Islet precursor cell (in vitro differentiated cells): ENCODE data around the gene DYNLT4.
"Not testable (repeated sequence)": the region's sequence is repeated elsewhere in the genome, so short reads cannot be mapped to it uniquely, and the experiment has no call there.

Source experiments
- DNase-seq: peaks from one replicate; pipeline ENCODE4 v3.0.0-alpha.2; 2018

DYNLT4 gene

DNA sequence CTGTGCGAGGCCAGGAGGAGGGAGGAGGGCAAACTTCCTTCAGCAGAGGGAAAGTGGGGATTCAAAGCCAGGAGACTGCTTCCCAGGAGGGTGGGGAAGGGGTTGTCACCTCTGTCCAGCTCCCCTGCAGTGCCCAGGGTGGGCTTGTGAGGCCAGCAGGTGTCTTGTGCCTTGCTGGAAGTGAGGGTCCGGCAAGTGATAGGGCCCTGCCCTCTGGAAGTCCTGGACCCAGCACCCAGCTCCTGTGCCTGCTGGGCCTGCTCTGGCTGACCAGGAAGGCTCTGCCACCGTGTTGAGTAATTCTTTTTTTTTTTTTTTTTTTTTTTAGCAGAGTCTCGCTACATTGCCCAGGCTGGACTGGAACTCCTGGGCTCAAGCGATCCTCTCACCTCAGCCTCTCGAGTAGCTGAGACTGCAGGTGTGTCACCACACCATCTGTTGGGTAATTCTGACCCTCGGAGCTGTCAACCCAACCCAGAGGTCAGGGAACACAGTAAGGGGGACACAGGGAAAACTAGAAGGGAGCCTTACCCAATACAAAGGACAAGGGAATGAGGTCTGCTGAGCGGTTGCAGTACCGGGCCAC is 20.2 kb downstream of the DYNLT4 start:
- peak; percentile 46 for DNase-seq

DNA sequence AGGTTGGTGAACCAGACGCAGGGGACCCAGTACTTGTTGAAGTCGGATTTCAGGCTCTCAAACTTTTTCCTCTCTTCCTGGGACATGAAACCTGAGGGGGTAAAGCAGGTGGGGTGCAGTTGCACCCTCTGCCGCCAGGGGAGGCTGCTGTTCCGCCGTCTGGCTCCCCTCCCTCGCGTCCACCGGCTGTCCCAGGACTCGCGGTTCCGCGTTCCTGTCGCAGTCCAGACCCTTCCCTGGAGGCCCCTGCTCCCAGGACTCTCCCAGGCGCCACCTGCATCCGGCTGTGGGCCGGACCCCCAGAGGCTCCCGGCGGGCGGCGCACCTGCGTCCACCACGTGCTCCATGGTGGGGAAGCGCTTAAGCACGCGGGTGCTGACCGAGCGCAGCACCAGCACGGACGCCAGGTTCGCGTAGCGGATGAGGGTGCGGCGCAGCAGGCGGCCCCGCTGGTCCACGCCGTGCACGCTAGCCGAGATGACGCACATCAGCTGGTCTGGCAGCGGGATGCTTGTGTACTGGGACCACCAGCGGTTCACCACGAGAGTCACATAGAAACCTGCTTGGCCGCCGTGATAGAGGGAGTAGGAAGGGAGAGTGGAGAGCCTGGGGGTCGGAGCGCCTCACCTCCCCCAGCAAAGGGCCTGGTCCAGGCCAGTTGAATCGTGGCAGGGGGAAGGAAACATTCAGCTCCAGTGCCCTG is 20.9 kb downstream of the DYNLT4 start:
- peak; percentile 95 for DNase-seq

DNA sequence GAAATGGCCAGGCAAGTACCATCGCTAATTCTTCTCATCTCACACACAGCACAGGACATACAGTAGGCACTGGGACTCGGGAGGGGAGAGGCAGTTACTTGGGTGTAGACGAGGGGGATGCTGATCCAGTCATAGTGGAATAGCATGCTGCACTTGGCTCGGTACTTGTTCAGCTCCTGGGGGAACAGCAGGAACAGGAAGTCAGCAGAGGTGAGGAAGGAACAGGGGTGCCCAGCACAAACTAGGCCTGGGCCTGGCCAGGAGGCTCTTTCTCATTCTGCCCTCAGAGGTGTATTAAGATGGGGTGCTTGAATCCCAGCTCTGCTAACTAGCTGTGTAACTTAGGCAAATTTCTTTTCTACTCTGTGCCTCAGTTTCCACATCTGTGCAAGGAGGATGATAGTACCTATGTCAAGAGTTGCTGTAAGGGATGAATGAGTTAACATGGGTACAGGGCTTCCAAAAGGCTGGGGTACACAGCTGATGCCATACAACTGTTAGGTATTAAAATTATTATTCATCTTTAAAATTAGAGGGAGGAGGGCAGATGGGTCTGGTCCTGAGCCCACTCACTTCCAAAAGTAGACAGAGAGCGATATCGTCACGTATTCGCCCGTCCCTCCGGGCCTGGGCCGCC is 21.5 kb downstream of the DYNLT4 start:
- no peak for DNase-seq

DNA sequence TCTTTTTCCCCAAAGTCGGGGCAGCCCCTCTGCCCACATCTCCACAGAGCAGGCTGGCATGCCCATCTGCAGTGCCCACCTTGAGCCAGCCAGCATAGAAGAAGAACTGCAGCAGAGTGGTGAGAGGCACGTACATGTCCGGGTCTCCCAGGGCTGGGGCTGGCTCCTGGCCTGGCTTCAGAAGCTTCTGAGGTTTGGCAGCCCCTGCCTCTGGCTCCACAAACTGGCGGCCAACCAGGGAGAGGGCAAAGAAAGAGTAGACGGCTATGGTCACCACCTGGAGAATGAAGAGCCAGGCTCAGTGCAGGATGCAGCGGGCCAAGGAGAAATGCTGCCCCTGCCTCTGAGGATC is 22.1 kb downstream of the DYNLT4 start:
- no peak for DNase-seq

DNA sequence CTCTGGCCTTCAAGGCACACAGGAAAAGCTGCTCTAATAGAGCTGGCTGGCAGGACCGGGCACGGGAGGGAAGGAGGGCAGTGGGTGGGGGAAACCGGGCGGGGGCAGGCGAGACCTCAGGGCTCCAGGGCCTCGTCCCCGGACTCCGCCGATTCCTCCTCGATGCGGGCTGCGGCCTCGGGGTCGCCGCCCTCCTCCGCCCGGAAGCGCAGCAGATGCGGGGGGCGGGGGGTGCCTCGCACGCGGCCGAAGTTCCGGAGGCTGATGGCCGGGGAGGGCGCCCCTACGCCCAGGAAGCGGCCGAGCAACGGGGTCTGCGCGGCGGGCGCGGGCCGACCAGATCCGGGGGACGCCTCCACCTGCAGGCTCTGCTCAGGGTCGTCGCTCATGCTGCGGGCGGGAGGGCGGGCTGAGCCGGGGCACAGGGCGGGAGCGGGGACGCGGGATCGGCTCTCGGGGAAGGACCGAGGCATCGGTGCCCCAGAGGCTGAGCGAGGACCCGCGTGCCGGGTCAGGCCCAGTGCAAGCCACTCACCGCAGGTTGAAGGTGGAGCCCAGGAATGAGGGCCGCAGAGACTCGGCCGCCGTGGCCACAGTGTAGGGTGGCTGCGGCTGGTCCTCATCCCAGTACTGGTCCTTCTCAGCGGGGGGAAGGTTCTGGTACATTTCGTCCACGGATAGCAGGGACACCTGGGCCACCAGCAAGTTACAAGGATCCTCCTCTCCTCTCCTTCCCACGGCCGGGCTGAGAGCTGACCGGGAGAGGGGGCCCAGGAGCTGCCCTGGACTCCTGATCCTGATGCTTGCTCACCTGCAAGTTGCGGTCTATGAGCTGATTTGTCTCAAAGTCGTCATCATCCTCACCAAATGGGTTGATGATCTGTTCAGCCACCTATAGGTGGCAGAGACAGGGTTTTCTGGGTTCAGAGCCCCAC is 22.8 kb downstream of the DYNLT4 start:
- peak; percentile 74 for DNase-seq

DNA sequence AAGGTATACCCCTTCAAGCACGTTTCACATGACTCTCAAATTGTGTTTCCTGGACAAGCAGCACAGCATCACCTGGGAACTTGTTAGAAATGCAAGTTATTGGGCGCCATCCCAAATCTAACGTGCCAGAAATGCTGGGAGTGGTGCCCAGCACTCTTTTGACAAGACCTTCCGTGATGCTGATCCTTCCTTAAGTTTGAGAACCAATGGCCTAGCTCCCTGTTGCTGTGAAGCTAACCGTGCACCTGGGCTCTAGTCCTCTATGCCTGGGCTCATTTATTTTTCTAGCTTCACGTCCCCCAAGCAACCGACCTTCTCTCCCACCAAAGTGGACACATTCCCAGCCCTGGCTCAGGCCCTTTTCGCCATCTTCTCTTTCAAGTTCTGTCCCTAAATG is 23.5 kb downstream of the DYNLT4 start:
- DNase-seq, result no peak

DNA sequence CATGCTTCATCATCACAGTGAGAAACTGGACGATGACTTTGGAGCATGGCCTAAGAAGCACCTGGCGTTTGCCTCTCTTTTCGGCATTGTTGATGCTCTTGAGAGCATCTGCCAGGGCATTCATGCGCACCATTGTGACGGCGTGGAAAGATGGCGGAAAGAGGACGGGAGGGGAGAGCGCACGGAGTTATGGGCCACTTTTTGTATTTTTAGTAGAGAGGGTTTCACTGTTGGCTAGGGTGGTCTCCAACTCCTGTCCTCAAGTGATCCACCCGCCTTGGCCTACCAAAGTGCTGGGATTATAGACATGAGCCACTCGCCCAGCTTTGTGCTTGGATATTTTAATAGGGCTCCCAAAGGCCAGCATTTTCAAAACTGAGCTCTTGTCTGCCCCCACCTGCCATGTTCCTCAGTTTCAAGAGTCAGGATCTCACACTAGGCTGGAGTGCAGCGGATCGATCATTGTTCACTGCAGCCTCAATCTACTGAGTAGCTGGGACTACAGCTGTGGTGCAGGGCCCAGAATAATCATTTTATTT is 26.5 kb downstream of the DYNLT4 start:
- no peak for DNase-seq

DNA sequence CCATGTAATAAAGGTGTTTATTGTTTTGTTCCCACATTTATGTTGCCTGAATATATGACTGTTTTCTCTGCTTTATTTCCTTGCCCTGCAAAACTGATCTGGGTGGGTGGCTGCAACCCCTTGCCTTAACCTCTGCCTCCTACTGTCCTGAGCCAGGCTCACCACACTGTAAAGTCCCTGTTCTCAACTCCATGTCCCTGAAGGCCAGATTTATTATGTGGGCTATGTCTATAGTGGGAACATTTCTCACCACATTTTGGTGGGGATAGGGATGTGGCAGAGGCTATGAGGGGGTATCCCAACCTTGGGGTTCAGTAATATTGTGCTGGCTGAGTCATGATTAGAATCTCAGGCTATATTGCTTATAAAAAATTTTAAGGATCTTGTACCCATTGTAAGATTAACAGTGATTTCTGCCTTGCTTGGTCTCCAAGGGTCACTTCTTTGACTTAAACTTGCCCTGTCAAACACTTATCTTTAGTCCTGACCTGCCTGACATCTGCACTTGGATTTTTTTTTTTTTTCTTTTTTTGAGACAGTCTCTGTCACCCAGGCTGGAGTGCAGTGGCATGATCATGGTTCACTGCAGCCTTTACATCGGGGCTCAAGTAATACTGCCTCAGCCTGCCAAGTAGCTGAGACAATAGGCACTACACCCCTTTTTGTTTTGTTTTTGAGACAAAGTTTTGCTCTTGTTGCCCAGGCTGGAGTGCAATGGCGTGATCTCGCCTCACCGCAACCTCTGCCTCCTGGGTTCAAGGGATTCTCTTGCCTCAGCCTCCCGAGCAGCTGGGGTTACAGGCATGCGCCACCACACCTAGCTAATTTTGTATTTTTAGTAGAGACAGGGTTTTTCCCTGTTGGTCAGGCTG is 28.2 kb downstream of the DYNLT4 start:
- no peak for DNase-seq

DNA sequence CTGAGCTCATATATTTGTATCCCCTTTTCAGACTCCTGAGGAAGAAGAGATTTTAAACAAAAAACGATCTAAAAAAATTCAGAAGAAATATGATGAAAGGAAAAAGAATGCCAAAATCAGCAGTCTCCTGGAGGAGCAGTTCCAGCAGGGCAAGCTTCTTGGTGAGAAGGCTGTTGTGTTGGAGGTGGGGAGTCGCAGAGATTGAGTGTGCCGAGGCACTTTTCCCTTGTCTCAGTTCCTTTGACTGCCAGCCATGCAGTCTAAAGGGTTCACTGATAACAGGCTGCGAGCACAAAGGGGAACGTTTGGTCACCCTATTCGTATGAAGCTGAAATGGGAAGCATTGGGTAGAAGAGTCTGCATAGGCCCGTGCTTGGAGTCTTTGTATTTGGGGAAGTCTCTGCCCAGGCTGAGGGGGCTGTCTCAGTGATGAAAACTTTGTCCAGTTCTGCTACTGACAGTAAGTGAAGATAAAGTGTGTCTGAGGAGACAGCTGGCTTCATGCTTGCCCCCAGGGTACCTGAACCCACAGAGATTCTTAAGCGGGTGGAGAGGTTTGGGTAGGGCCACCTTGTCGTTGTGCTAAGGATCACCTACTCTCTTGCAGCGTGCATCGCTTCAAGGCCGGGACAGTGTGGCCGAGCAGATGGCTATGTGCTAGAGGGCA is 29.0 kb downstream of the DYNLT4 start:
- no peak for DNase-seq

DNA sequence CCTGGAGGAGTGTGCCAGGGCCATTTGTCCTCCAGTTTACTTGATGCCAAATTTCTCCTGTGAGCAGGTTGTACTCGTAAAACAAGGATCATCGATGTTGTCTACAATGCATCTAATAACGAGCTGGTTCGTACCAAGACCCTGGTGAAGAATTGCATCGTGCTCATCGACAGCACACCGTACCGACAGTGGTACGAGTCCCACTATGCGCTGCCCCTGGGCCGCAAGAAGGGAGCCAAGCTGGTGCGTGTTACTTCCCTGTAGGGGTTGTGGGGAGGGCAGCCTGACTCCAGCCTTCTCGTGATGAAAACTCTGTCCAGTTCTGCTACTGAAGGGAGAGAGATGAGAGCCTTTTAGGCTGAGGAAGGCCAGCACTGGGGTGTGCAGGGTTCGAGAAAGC is 29.6 kb downstream of the DYNLT4 start:
- DNase-seq, result no peak

DNA sequence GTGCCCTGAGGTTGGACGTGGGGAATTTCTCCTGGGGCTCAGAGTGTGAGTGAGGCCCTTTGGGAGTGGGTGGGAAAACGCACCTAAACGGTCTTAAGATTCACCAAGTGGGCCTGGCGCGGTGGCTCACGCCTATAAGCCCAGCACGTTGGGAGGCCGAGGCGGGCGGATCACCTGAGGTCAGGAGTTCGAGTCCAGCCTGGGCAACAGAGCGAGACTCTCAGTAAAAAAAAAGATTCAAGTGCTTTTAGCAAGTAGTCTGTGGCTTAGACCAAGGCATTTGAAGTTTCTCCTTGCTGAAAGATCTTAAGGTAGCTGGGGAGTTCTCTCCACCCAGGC is 30.5 kb downstream of the DYNLT4 start:
- DNase-seq, result no peak

DNA sequence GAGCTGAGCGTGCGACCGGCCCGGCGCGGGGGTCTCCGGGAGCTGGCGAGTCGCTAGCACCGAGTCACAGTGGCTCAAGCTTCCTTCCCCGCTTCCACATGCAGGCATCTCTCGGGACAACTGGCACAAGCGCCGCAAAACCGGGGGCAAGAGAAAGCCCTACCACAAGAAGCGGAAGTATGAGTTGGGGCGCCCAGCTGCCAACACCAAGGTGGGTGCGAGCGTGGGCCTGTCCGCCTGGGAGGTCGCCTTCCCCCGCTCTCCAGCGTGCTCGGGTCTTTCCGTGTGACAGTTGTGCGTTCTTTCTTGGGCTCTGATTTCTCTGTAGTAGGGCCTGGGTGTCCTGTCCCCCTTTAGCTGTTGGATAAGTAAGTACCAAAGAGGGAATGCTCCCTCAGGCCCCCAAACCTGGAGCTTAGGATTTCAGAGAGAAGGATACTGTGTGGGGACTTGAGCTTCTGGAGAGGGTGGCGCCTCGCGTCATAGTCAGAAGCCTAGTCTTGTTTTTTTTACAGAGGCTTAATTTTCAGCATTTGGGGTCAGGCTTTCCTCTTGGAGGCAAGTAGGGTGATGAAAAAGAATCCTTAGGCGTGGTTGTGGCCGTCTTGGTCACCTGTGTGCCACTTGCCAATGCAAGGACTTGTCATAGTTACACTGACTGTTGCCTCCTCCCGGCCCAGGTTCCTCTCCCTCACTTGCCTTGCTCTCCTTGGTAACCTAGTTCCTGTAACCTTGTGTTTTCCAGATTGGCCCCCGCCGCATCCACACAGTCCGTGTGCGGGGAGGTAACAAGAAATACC is 31.0 kb downstream of the DYNLT4 start:
- DNase-seq, result no peak

DNA sequence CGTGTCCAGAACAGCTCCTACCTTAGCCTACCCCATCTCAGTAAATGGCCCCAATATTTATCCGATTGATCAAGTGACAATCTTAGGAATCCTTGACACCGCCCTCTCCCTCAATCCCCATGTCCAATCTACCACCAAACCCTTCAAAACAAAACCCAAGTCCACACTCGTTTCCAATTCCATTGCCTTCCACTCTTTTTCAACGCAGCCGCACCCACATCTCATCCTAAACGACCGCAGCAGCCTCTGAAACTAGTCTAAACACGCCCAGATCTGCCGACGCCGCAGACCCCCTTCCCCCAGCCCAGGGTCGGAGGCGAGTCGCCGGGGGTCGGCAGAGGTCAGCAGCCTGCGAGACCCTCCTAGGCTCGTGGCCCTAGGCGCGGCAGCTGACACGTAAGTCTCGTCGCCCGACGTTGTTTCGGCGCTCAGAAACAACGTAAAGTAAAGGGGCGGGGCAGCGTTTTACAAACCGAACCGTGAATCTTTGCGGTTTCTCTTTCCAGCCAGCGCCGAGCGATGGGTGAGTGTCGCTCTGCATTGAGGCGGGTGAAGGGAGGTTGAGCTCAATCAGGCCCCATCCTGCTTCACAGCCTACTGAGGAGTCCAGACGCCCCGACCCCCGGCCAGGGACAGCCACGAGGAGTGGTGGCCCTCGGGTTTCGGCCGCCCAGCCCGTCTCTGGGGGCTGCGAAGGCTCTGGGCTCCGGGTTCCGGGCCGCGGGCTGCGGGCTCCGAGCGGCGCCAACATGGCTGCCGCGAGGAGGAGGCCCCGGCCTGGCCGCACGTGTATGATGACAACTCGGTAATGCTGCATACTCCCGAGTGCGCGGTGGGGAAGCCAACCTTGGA is 31.8 kb downstream of the DYNLT4 start, which contains the start of gene RPS8:
RPS8 (plus strand) TSS at position 463 of the 852 bp plus-strand sequence; CDS start at position 520, 57 bp downstream.
- peak; percentile 96 for DNase-seq

DNA sequence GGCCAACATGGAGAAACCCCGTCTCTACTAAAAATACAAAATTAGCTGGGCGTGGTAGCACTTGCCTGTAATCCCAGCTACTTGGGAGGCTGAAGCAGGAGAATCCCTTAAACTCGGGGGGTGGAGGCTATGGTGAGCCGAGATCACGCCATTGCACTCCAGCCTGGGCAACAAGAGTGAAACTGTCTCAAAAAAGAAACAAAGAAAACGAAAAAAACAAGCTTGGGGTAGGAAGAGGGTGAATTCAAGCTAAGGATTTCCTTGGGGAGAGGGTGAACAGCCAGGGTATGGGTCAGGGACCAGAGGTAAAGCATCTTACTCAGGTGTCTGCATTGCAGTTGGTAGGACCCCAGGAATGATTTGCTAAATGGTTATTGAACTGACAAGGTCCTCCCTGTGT is 40.7 kb downstream of the DYNLT4 start:
- DNase-seq, result not testable (repeated sequence)

DNA sequence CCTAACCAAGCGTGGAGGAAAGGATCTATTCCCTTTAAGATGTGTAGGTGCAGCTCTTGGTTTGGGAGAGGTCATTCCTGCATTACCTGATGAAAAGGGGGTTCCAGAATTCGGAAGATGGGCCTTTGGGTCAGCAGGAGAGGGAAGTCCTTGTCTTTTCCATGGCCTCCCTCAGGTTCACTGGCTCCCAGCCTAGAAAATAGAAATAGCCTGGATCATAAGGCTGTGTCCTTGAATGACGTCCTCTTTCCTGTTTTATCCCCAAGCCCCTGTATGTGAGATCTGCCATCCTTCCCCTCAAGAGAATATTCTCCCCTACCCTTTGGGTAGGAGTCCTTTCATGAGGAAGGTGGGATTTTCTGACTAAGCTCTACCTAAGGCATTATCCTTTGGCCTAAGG is 46.3 kb downstream of the DYNLT4 start:
- no peak for DNase-seq

DNA sequence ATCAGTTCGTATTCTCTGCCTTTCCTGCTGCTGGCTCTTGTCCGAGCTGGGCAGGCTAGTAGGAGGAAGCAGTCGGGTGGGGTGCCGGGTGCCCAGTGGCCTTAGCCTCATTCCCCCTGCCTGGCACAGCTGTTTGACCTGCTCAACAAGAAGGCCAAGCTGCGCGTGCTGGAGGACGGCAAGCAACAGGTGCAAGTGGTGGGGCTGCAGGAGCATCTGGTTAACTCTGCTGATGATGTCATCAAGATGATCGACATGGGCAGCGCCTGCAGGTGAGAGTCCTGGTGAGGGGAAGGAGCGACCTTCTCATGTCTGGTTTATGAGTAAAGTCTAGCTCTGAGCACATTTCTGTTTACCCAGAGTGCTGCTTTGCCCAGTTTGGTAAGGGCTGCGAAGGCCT is 48.1 kb downstream of the DYNLT4 start:
- DNase-seq, result no peak

DNA sequence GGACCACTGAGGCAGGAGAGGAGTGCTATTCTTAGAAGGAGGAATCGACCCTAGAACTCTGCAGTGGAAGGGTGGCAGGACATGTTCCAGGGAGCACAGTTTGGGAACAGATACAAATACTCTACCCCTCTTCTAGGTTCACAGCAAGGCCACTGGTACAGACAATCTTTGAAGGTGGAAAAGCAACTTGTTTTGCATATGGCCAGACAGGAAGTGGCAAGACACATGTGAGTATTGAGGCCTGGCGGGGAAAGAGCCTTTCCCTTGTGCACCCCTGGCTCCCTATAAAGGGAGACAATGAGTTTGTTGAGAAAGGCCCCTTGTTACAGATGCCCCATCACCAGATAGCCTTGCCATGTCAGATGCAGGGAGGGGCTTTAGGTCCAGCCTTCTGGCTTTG is 49.7 kb downstream of the DYNLT4 start:
- no peak for DNase-seq
